Brain microvascular endothelial cell (primary cell): Measurements from ENCODE around the gene ZNF335.

Source experiments
- DNase-seq: peaks from one replicate; pipeline ENCODE4 v3.0.0-alpha.2; 2020
- H3K27ac ChIP-seq: fragments of 250-450 bp; sonication (Bioruptor Pico); 2 replicates; pipeline ENCODE4 v1.5.1; 2020; ENCODE audit warnings: mild to moderate bottlenecking, moderate library complexity
- H3K27me3 ChIP-seq: fragments of 250-450 bp; sonication (Bioruptor Pico); replicated peaks from 2 replicates; pipeline ENCODE4 v1.5.1; 2020; ENCODE audit warnings: mild to moderate bottlenecking
- H3K36me3 ChIP-seq: fragments of 250-450 bp; sonication (Bioruptor Pico); replicated peaks from 2 replicates; pipeline ENCODE4 v1.5.1; 2020; ENCODE audit warnings: mild to moderate bottlenecking
- H3K4me3 ChIP-seq: 2 replicates; pipeline ENCODE4 v1.5.1; 2011; ENCODE audit warnings: low read depth, mild to moderate bottlenecking, control low read depth, low read length, moderate library complexity
- in situ Hi-C: cut with HindIII; loops from 2 replicates; pipeline ENCODE4 v1.10.0; 2017; ENCODE audit warnings: low sequenced_read_pairs, low pct_ligation_motif_present
- TF ChIP-seq, protein P1 (sequence below): IDR thresholded peaks from 2 replicates; pipeline ENCODE4 v1.5.1; 2011; ENCODE audit warnings: low read depth, mild to moderate bottlenecking, moderate library complexity, low read length, control low read depth, inconsistent platforms; ENCODE audit errors: missing control alignments

Gene ZNF335

DNA sequence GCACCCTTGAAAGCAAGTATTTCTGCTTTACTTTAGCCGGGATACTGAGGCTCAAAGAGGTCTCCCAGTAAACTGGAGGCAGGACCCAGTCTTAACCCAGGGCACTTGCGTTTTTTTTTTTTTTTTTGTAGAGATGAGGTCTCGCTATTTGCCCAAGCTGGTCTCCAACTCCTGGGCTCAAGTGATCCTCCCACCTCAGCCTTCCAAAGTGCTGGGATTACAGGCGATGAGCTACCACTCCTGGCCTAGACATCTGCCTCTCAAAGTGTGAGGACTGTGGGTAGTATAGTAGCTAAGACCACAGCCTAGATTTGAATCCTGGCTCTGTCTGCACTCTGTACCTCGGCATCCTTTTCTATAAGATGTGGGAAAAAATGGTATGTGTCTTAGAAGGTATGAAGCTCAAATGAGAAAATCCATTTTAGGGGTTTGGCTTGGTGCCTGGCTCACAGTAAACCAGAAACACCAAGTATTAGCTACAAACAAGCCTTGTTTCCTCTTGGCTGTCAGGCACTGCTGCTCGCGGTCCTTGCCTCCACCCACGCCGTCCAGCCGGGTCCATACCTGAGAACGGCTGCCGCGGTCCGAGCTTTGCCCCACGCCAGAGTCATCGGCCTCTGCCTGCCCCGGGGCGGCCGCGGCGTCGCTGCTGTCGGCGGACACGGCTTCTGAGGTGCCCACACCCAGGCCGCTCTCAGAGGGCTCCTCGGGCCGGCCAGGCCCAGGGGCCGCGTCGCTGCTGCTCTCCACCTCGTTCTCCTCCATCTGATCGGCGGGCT, 1.2 kb downstream of the ZNF335 start:
- DNase-seq, result peak; percentile 17
- Histone ChIP-seq H3K27ac (peak overlapping the region; percentile 100), H3K27me3 (no peaks in the 10 kb centered on the region), H3K36me3 (peaks cover 23% of the 10 kb centered on the region), H3K4me3 (peak overlapping the region; percentile 96)
- TF ChIP-seq, protein P1, sequence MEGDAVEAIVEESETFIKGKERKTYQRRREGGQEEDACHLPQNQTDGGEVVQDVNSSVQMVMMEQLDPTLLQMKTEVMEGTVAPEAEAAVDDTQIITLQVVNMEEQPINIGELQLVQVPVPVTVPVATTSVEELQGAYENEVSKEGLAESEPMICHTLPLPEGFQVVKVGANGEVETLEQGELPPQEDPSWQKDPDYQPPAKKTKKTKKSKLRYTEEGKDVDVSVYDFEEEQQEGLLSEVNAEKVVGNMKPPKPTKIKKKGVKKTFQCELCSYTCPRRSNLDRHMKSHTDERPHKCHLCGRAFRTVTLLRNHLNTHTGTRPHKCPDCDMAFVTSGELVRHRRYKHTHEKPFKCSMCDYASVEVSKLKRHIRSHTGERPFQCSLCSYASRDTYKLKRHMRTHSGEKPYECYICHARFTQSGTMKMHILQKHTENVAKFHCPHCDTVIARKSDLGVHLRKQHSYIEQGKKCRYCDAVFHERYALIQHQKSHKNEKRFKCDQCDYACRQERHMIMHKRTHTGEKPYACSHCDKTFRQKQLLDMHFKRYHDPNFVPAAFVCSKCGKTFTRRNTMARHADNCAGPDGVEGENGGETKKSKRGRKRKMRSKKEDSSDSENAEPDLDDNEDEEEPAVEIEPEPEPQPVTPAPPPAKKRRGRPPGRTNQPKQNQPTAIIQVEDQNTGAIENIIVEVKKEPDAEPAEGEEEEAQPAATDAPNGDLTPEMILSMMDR, result no peak
- in situ Hi-C loops, result no loop called here

DNA sequence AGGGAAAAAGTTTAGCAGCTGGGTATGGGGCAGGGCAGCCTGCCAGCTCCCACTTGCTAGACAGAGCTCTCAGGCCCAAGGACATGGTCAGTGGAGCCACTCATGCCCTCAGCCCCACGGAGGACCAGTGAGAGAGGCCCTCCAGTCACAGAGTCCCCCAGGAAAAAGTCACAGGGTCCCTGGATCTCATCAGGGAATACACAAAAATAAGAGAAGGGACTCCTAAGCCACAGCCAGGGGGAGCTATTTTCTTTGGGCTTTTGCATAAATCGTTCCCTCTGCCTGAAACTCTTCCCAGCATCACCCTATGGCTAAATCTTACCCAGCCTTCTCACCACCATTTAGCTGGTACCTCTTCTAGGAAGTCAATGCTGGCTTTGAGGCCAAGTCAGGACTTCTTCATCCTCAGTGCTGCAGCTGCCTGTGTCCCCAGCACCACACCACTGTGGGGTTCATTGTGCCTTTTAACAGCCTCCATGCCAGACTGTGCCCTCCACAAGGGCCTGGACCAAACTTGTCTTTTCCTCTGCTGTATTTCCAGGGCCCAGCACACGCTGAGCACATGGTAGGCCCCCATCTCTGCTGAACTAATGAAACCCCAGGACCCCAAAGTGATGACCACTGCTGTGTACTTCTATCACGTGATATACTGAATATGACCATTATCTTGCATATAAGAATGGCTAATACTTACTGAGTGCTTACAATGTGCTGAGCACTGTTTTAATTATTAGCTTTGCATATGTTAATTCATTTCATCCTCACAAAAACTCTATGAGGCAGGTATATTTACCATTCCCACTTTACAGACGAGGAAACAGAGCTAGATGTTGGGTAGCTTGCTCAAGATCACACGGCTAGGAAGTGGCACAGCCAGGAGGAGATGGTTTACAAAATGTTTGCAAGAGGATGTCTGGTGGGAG, 2.0 kb downstream of the ZNF335 start:
- peak overlapping the region; percentile 96 for H3K4me3 ChIP-seq
- TF ChIP-seq, protein P1, result peak; percentile 80
- in situ Hi-C loops, result no loop called here
- H3K27me3 ChIP-seq, result no peaks in the 10 kb centered on the region
- peaks cover 25% of the 10 kb centered on the region for H3K36me3 ChIP-seq
- peak overlapping the region; percentile 100 for H3K27ac ChIP-seq
- DNase-seq, result peak; percentile 55

GRCh38 chr20:45968801-45969711, 2.9 kb downstream of the ZNF335 start:
- DNase-seq, result peak; percentile 71
- H3K36me3 ChIP-seq, result peaks cover 32% of the 10 kb centered on the region

DNA sequence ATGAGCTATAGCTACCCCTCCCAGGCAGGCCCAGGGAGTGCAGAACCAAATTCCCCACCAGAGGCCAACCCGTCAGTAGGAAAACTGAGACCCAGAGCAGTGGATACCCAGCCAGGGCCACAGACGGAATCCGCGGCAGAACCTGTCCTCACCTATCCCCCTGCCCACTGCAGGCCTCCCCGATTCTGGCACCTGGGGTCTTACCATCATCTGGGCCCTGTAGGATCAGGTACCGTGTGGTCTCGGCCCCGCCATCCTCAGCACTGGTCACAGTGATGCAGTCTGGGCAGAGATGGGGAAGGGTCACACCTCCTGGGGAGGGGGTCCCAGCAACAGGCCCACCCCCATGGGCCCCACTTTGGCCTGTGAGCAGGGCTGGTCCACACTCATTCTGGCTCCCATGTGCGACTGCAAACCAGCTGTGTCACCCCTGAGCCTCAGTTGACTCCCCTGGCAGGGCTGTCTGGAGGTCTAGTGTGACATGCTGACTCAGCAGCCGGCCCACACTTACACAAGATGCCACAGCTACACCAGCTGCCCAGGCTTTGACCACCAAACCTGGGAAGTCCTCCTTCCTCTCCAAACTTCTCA, 3.8 kb downstream of the ZNF335 start:
- peak overlapping the region; percentile 100 for H3K27ac ChIP-seq
- TF ChIP-seq, protein P1, result no peak
- no peak for DNase-seq
- no peaks in the 10 kb centered on the region for H3K27me3 ChIP-seq
- H3K36me3 ChIP-seq, result peaks cover 41% of the 10 kb centered on the region
- in situ Hi-C loops, result no loop called here
- no peak overlapping the region for H3K4me3 ChIP-seq

More at GRCh38 chr20:45968801-45969711, 2.9 kb downstream of the ZNF335 start:
- no peaks in the 10 kb centered on the region for H3K27me3 ChIP-seq
- in situ Hi-C loops, result no loop called here
- peak overlapping the region; percentile 34 for H3K4me3 ChIP-seq
- peak overlapping the region; percentile 100 for H3K27ac ChIP-seq
- TF ChIP-seq, protein P1, result no peak

DNA sequence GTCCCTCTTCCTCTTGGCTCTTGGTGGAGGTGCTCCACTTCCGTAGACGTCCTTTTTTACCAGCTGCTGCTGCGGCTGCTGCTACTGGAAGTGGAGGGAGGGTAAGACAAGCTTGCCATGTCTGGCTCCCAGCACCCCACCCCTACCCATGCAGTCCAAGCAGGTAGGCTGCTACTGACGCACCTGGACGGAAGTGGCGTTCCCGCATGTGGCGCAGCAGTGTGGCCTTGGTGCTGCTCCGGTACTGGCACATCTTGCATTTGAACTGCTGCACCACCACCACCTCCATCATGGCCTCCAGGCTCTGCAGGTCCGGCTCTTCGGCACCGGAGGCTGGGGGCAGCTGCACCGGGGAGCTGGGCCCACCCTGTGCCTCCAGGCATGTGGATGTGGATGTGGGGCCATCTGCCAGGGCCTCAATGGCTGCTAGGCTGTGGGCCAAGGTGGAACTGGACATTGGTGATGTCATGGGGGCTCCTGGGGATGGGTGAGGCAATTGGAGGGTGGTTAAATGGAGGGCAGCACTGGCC, 4.4 kb downstream of the ZNF335 start:
- in situ Hi-C loops, result no loop called here
- H3K4me3 ChIP-seq, result no peak overlapping the region
- peaks cover 45% of the 10 kb centered on the region for H3K36me3 ChIP-seq
- H3K27ac ChIP-seq, result no peak overlapping the region
- no peak for DNase-seq
- TF ChIP-seq, protein P1, result no peak
- no peaks in the 10 kb centered on the region for H3K27me3 ChIP-seq
